Chondrocyte (in vitro differentiated cells): Measurements from ENCODE around the gene B9D2. TPM values are rescaled to one million over a fixed set of nuclear protein-coding genes. Genes with fewer than 3 reads are reported as not detected.
A peak's percentile ranks its signal among the peaks of the same experiment; 100 is the strongest.

Experiments
- DNase-seq: peaks from one replicate; pipeline ENCODE4 v3.0.0; 2021; ENCODE audit warnings: mixed read lengths, low spot score
- H3K27ac Mint-ChIP-seq: one replicate; pipeline ENCODE4 v1.8.0; 2021; ENCODE audit warnings: mild to moderate bottlenecking, moderate library complexity, mixed read lengths; ENCODE audit not compliant: unreplicated experiment
- H3K27me3 Mint-ChIP-seq: 2 replicates; pipeline ENCODE4 v1.8.0; 2021; ENCODE audit warnings: low read depth, mixed read lengths
- H3K36me3 Mint-ChIP-seq: 2 replicates; pipeline ENCODE4 v1.8.0; 2021; ENCODE audit warnings: low read depth, mixed read lengths
- H3K4me1 Mint-ChIP-seq: 2 replicates; pipeline ENCODE4 v1.8.0; 2021; ENCODE audit warnings: low read depth, mild to moderate bottlenecking, mixed read lengths
- H3K4me3 Mint-ChIP-seq: one replicate; pipeline ENCODE4 v1.8.0; 2021; ENCODE audit warnings: mild to moderate bottlenecking, moderate library complexity, mixed read lengths; ENCODE audit not compliant: unreplicated experiment
- H3K9me3 Mint-ChIP-seq: 2 replicates; pipeline ENCODE4 v1.8.0; 2021; ENCODE audit warnings: low read depth, mixed read lengths
- total RNA-seq: library from RNA; stranded (reverse); gene quantifications from 3 replicates; pipeline ENCODE4 v1.2.1, GENCODE V29; 2021
- TF ChIP-seq, protein P1 (sequence below): fragments of 200-600 bp; sonication (generic); IDR thresholded peaks from 2 replicates; pipeline ENCODE4 v1.5.0; 2021; ENCODE audit warnings: antibody characterized with exemption, mild to moderate bottlenecking, moderate library complexity

B9D2 gene
- total RNA-seq, 1 donor from 2014 or later, result 2.0 TPM

DNA sequence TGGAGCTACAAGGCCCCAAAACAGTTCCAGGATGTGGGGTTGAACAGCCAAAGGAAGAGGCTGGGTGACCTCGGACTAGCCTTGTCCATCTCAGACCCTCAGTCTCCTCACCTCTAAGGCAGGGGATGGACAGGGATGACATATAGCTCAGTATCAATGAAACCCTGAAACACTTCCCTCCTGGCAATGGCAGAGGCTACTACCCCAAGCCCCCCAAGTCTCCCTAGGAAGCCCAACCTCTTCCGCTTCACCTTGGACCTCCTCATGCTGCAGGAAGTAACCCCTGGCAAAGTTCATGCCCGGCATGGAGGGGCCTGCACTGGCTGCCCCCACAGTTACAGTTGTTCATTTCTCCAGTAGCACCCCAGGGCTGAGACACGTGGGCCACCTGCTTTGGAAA is 43.4 kb downstream of the B9D2 start:
- peaks cover 26% of the 10 kb centered on the region for H3K36me3 Mint-ChIP-seq
- no peaks in the 10 kb centered on the region for H3K27me3 Mint-ChIP-seq
- DNase-seq, result no peak
- TF ChIP-seq, protein P1, sequence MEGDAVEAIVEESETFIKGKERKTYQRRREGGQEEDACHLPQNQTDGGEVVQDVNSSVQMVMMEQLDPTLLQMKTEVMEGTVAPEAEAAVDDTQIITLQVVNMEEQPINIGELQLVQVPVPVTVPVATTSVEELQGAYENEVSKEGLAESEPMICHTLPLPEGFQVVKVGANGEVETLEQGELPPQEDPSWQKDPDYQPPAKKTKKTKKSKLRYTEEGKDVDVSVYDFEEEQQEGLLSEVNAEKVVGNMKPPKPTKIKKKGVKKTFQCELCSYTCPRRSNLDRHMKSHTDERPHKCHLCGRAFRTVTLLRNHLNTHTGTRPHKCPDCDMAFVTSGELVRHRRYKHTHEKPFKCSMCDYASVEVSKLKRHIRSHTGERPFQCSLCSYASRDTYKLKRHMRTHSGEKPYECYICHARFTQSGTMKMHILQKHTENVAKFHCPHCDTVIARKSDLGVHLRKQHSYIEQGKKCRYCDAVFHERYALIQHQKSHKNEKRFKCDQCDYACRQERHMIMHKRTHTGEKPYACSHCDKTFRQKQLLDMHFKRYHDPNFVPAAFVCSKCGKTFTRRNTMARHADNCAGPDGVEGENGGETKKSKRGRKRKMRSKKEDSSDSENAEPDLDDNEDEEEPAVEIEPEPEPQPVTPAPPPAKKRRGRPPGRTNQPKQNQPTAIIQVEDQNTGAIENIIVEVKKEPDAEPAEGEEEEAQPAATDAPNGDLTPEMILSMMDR, result no peak
- H3K9me3 Mint-ChIP-seq, result no peaks in the 10 kb centered on the region
- H3K4me1 Mint-ChIP-seq, result peaks cover 65% of the 10 kb centered on the region
- H3K4me3 Mint-ChIP-seq, result no peak overlapping the region
- H3K27ac Mint-ChIP-seq, result peak overlapping the region; percentile 74

DNA sequence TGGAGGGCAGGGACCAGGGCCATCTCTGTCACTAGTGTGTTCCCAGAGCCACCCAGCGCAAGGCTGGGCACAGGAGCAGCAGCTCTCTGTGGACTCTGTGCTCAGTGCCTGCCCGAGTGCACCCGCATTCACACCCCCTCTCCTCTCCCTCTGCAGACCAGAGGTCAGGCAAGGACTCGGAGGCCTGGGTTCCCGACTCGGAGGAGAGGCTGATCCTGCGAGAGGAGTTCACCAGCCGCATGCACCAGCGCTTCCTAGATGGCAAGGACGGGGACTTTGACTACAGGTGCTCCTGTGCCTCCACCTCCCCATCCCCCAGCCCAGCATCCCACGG is 43.8 kb downstream of the B9D2 start:
- H3K4me1 Mint-ChIP-seq, result peaks cover 61% of the 10 kb centered on the region
- no peak for DNase-seq
- TF ChIP-seq, protein P1, result no peak
- peak overlapping the region; percentile 27 for H3K27ac Mint-ChIP-seq
- H3K27me3 Mint-ChIP-seq, result no peaks in the 10 kb centered on the region
- peaks cover 26% of the 10 kb centered on the region for H3K36me3 Mint-ChIP-seq
- H3K9me3 Mint-ChIP-seq, result no peaks in the 10 kb centered on the region
- no peak overlapping the region for H3K4me3 Mint-ChIP-seq

DNA sequence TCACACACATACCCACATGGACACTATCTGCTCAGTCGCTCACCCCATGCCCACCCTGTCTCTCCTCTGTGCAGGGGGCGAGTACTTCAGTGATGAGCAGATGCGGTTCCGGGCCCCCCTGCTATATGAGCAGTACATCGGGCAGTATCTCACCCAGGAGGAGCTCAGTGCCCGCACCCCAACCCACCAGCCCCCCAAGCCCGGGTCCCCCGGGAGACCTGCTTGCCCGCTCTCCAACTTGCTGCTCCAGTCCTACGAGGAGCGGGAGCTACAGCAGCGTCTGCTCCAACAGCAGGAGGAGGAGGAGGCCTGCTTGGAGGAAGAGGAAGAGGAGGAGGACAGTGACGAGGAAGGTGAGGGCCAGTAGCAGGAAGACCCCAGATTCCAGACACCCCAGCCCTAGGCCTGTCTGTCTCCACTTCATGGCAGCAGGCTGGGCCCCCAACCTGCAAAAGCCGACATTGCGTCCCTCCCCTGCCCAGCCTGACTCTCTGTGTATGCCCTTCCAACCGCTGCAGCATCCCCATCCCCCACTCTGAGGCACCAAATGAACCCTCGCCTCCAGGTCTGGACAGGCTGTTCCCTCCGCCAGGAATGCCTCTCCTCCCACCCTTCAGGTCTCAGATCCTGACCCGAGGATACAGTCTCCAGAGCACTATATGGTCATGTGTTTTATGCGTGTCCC is 44.3 kb downstream of the B9D2 start:
- Mint-ChIP-seq H3K9me3 (no peaks in the 10 kb centered on the region), H3K4me3 (no peak overlapping the region), H3K36me3 (peaks cover 26% of the 10 kb centered on the region), H3K27ac (peak overlapping the region; percentile 41), H3K4me1 (peaks cover 57% of the 10 kb centered on the region), H3K27me3 (no peaks in the 10 kb centered on the region)
- DNase-seq, result no peak
- TF ChIP-seq, protein P1, result no peak

DNA sequence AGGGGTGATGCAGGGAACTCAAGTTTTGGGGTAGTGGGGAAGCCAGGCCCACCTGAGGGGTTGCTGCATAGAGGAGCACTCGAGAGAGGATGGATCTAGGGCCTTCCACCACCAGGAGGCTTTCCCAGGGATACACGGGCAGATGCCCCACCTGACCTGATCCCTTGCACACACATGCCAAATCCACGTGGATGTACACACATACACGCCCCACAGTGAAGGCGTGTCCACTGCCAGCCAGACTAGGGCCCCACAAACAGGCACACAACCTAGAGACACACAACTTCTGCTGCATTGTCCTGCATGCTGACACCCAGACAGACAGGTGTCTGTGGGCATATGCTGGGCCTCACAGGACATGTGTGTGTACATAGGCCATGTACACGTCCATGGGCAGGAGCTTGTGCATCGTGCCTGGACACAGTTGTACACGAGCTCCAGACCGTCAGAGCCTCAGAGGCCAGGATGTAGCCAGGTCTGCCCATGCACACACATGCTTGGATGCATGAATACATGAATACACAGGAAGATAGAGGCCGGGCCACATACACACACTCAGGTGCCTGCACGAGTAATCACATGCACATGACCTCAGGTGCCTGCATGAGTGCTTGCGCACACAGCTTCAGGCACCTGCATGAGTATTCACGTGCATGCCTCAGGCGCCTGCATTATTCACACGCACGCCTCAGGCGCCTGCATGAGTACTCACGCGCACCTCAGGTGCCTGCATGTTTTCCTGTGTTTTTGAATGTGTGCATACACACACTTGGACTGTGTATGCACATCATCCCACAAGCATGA is 45.1 kb downstream of the B9D2 start:
- Mint-ChIP-seq H3K27ac (no peak overlapping the region), H3K4me3 (no peak overlapping the region), H3K4me1 (peaks cover 49% of the 10 kb centered on the region), H3K36me3 (peaks cover 28% of the 10 kb centered on the region), H3K27me3 (no peaks in the 10 kb centered on the region), H3K9me3 (no peaks in the 10 kb centered on the region)
- TF ChIP-seq, protein P1, result no peak
- DNase-seq, result no peak

DNA sequence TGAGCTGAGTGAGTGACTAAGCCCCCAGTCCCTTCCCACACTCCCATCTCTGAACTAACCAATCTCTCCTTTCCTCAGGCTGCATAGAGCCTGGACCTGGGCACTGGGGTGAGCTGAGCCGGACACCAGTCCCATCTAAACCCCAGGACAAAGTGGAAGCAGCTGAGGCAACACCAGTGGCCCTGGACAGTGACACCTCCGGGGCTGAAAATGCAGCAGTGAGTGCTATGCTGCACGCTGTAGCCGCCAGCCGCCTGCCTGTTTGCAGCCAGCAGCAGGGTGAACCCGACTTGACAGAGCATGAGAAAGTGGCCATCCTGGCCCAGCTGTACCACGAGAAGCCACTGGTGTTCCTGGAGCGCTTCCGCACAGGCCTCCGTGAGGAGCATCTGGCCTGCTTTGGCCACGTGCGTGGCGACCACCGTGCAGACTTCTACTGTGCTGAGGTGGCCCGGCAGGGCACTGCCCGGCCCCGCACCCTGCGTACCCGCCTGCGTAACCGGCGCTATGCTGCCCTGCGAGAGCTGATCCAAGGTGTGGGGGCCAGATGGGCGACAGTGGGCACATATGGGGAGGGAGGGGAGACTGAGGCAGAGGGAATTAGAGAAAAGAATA is 47.5 kb downstream of the B9D2 start:
- Mint-ChIP-seq H3K4me3 (no peak overlapping the region), H3K27ac (peak overlapping the region; percentile 57), H3K36me3 (peaks cover 32% of the 10 kb centered on the region), H3K4me1 (peaks cover 46% of the 10 kb centered on the region), H3K9me3 (no peaks in the 10 kb centered on the region), H3K27me3 (no peaks in the 10 kb centered on the region)
- peak; percentile 76 for DNase-seq
- TF ChIP-seq, protein P1, result no peak
